Smooth muscle cell (in vitro differentiated cells): ENCODE measurements around the gene PPL. TPM values are rescaled to one million over a fixed set of nuclear protein-coding genes. Genes with fewer than 3 reads are reported as not detected.

Experiments used
- DNase-seq: peaks from one replicate; lab custom pipeline; 2025; ENCODE audit not compliant: unreplicated experiment; lab: John Stamatoyannopoulos, UW
- H2AFZ ChIP-seq: fragments of 200-600 bp; sonication (generic); 2 replicates; pipeline ENCODE4 v1.6.0; 2016; ENCODE audit warnings: antibody characterized with exemption, low read depth, mild to moderate bottlenecking
- H3F3A ChIP-seq: fragments of 200-600 bp; sonication (generic); 2 replicates; pipeline ENCODE4 v1.6.0; 2017; ENCODE audit warnings: antibody characterized with exemption, low read depth
- H3K27ac ChIP-seq: fragments of 200-600 bp; sonication (generic); 2 replicates; pipeline ENCODE4 v1.5.1; 2016; ENCODE audit warnings: low read depth, mild to moderate bottlenecking
- H3K27me3 ChIP-seq: fragments of 200-600 bp; sonication (generic); 2 replicates; pipeline ENCODE4 v1.6.1; 2016; ENCODE audit warnings: low read depth, mild to moderate bottlenecking
- H3K36me3 ChIP-seq: fragments of 200-600 bp; sonication (generic); 2 replicates; pipeline ENCODE4 v1.5.1; 2016; ENCODE audit warnings: low read depth
- H3K4me1 ChIP-seq: fragments of 200-600 bp; sonication (generic); 2 replicates; pipeline ENCODE4 v1.5.1; 2016; ENCODE audit warnings: low read depth
- H3K4me2 ChIP-seq: fragments of 200-600 bp; sonication (generic); 2 replicates; pipeline ENCODE4 v1.6.0; 2016; ENCODE audit warnings: mild to moderate bottlenecking
- H3K4me3 ChIP-seq: fragments of 200-600 bp; sonication (generic); 2 replicates; pipeline ENCODE4 v1.5.1; 2016; ENCODE audit warnings: mild to moderate bottlenecking
- H3K79me2 ChIP-seq: fragments of 200-600 bp; sonication (generic); 2 replicates; pipeline ENCODE4 v1.6.0; 2016; ENCODE audit warnings: low read depth, mild to moderate bottlenecking
- H3K9ac ChIP-seq: fragments of 200-600 bp; sonication (generic); 2 replicates; pipeline ENCODE4 v1.6.0; 2016; ENCODE audit warnings: low read depth
- H3K9me3 ChIP-seq: fragments of 200-600 bp; sonication (generic); replicated peaks from 2 replicates; pipeline ENCODE4 v1.5.1; 2016; ENCODE audit warnings: low read depth
- H4K20me1 ChIP-seq: fragments of 200-600 bp; sonication (generic); 2 replicates; pipeline ENCODE4 v1.6.0; 2016; ENCODE audit warnings: low read depth
- whole genome bisulfite sequencing: methylation state at CpG from one replicate; pipeline ENCODE4 v1.1.7; 2016; ENCODE audit warnings: low lambda C conversion rate; 5-methylcytosine and 5-hydroxymethylcytosine counted together
- polyA plus RNA-seq: library from polyadenylated mRNA; unstranded; fragments of >200 nt; fragmentation: Nextera tagmentation; extraction: Ambion mirVana; gene quantifications from 2 replicates; pipeline ENCODE4 v1.2.1, GENCODE V29; 2016
- total RNA-seq: library from RNA; depleted of rRNA; stranded (reverse); fragments of >200 nt; gene quantifications from 2 replicates; pipeline ENCODE4 v1.2.3, GENCODE V29; 2014
- TF ChIP-seq, protein P1 (sequence below): fragments of 200-600 bp; sonication (generic); IDR thresholded peaks from 2 replicates; pipeline ENCODE4 v1.5.1; 2017; ENCODE audit warnings: borderline replicate concordance, mild to moderate bottlenecking, antibody characterized with exemption; ENCODE audit not compliant: insufficient read depth, poor library complexity, severe bottlenecking

Gene PPL
- total and polyA plus RNA-seq, 2 experiments from 2014 or later = 3.0 to 7.7 TPM

DNA sequence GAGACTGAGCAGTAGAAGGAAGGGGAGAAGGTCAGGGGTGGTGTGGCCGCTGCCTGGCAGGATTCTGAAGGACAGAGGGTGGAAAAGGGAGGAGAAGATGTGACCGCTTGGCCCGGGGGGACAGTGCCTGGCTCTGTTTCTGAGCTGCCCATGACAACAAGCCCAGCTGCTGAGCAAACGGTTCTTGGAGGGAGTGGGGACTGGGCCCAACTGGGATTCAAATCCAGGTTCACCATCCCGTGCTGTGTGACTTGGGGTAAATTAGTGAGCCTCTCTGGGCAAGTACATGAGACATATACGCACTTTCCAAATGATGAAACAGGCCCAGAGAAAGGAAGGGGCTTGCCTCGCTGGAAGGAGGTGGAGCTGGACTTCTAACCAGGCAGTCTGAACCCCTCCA lies 44.5 kb upstream of the PPL start:
- H3K9ac ChIP-seq = no peak overlapping the region
- no peaks in the 10 kb centered on the region for H3K9me3 ChIP-seq
- no peaks in the 10 kb centered on the region for H3K79me2 ChIP-seq
- H3F3A ChIP-seq = no peaks in the 10 kb centered on the region
- no peak overlapping the region for H2AFZ ChIP-seq
- no peak overlapping the region for H3K27ac ChIP-seq
- no peaks in the 10 kb centered on the region for H3K36me3 ChIP-seq
- H3K4me2 ChIP-seq = no peak overlapping the region
- H3K4me1 ChIP-seq = no peaks in the 10 kb centered on the region
- TF ChIP-seq, protein P1, sequence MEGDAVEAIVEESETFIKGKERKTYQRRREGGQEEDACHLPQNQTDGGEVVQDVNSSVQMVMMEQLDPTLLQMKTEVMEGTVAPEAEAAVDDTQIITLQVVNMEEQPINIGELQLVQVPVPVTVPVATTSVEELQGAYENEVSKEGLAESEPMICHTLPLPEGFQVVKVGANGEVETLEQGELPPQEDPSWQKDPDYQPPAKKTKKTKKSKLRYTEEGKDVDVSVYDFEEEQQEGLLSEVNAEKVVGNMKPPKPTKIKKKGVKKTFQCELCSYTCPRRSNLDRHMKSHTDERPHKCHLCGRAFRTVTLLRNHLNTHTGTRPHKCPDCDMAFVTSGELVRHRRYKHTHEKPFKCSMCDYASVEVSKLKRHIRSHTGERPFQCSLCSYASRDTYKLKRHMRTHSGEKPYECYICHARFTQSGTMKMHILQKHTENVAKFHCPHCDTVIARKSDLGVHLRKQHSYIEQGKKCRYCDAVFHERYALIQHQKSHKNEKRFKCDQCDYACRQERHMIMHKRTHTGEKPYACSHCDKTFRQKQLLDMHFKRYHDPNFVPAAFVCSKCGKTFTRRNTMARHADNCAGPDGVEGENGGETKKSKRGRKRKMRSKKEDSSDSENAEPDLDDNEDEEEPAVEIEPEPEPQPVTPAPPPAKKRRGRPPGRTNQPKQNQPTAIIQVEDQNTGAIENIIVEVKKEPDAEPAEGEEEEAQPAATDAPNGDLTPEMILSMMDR = no peak
- 84% methylated on average over 6 of the region's 7 CpGs for WGBS
- DNase-seq = no peak
- H3K27me3 ChIP-seq = peaks cover 10% of the 10 kb centered on the region
- no peaks in the 10 kb centered on the region for H4K20me1 ChIP-seq
- H3K4me3 ChIP-seq = no peak overlapping the region

GRCh38 chr16:4980691-4981090 lies 43.7 kb upstream of the PPL start:
- H3F3A ChIP-seq = no peaks in the 10 kb centered on the region
- WGBS = 90% methylated on average over 10 of the region's 10 CpGs
- no peaks in the 10 kb centered on the region for H3K9me3 ChIP-seq
- H3K9ac ChIP-seq = no peak overlapping the region
- no peak overlapping the region for H3K4me3 ChIP-seq
- H3K36me3 ChIP-seq = no peaks in the 10 kb centered on the region
- no peaks in the 10 kb centered on the region for H4K20me1 ChIP-seq
- DNase-seq = no peak
- H3K4me2 ChIP-seq = no peak overlapping the region
- no peak overlapping the region for H3K27ac ChIP-seq
- H3K4me1 ChIP-seq = no peaks in the 10 kb centered on the region
- no peaks in the 10 kb centered on the region for H3K79me2 ChIP-seq
- H2AFZ ChIP-seq = no peak overlapping the region
- TF ChIP-seq, protein P1 = no peak
- H3K27me3 ChIP-seq = peaks cover 2% of the 10 kb centered on the region

GRCh38 chr16:4979736-4980660 lies 43.0 kb upstream of the PPL start:
- 85% methylated on average over 24 of the region's 25 CpGs for WGBS
- TF ChIP-seq, protein P1 = no peak
- no peaks in the 10 kb centered on the region for H3K9me3 ChIP-seq
- H3K4me1 ChIP-seq = no peaks in the 10 kb centered on the region
- H3F3A ChIP-seq = no peaks in the 10 kb centered on the region
- no peaks in the 10 kb centered on the region for H3K79me2 ChIP-seq
- no peak overlapping the region for H3K4me3 ChIP-seq
- H3K36me3 ChIP-seq = no peaks in the 10 kb centered on the region
- no peak overlapping the region for H3K9ac ChIP-seq
- no peak overlapping the region for H3K27ac ChIP-seq
- no peaks in the 10 kb centered on the region for H3K27me3 ChIP-seq
- DNase-seq = no peak
- H4K20me1 ChIP-seq = no peaks in the 10 kb centered on the region
- H2AFZ ChIP-seq = no peak overlapping the region
- no peak overlapping the region for H3K4me2 ChIP-seq

- no peak overlapping the region for H2AFZ ChIP-seq
- TF ChIP-seq, protein P1 = no peak
Measured at GRCh38 chr16:4979164-4979563, 42.2 kb upstream of the PPL start.

More at GRCh38 chr16:4979164-4979563, 42.2 kb upstream of the PPL start:
- no peak for DNase-seq
- Histone ChIP-seq H3K27ac (no peak overlapping the region), H3K4me3 (no peak overlapping the region), H3K27me3 (no peaks in the 10 kb centered on the region), H3F3A (no peaks in the 10 kb centered on the region), H3K36me3 (no peaks in the 10 kb centered on the region), H3K4me1 (no peaks in the 10 kb centered on the region), H3K4me2 (no peak overlapping the region), H4K20me1 (no peaks in the 10 kb centered on the region), H3K79me2 (no peaks in the 10 kb centered on the region), H3K9ac (no peak overlapping the region), H3K9me3 (no peaks in the 10 kb centered on the region)
- WGBS = 89% methylated on average over 7 of the region's 7 CpGs
